IMR-90 (cell line): Measurements from ENCODE around the gene CD300LB. TPM values are rescaled to one million over a fixed set of nuclear protein-coding genes. Genes with fewer than 3 reads are reported as not detected.

Experiments used
- ATAC-seq: fragments of 200-7000 bp; cut with Tn5 transposase; 2 replicates; pipeline ENCODE4 v1.9.1; 2020; ENCODE audit warnings: low read depth, mild to moderate bottlenecking, moderate library complexity
- BruUV-seq: library from RNA; stranded (reverse); fragments of 400-500 nt; replicated peaks from 2 replicates; lab custom pipeline; 2021; lab: Mats Ljungman, UMichigan
- CTCF ChIA-PET: fragments of 300-600 bp; formaldehyde crosslinking; extraction: SDS; loops from one replicate; lab custom pipeline; 2021; ENCODE audit warnings: antibody characterized with exemption; lab: Yijun Ruan, JAX
- POLR2A ChIA-PET: fragments of 300-600 bp; sonication (Branson Sonifier 250); formaldehyde crosslinking; loops from one replicate; lab custom pipeline; 2022; ENCODE audit warnings: antibody characterized with exemption; ENCODE audit not compliant: unreplicated experiment; lab: Charles Lee
- DNase-seq: peaks from one replicate; pipeline ENCODE4 v3.0.0; 2013
- H2AFZ ChIP-seq: replicated peaks from 2 replicates; pipeline ENCODE3; 2013; ENCODE audit warnings: low read length, mild to moderate bottlenecking; ENCODE audit not compliant: poor library complexity
- H2AK5ac ChIP-seq: 2 replicates; pipeline ENCODE4 v1.6.1; 2013; ENCODE audit warnings: low read depth, low read length, inconsistent platforms
- H2AK9ac ChIP-seq: replicated peaks from 2 replicates; pipeline ENCODE3; 2013; ENCODE audit warnings: mild to moderate bottlenecking, low read depth, low read length, moderate library complexity; ENCODE audit not compliant: poor library complexity
- H2BK120ac ChIP-seq: 2 replicates; pipeline ENCODE4 v1.6.1; 2013; ENCODE audit warnings: low read depth, low read length, inconsistent platforms
- H2BK15ac ChIP-seq: 3 replicates; pipeline ENCODE4 v1.6.1; 2013; ENCODE audit warnings: low read depth, low read length, inconsistent platforms
- H2BK20ac ChIP-seq: 2 replicates; pipeline ENCODE4 v1.6.1; 2013; ENCODE audit warnings: low read depth, mild to moderate bottlenecking, inconsistent platforms, low read length, moderate library complexity
- H2BK5ac ChIP-seq: 2 replicates; pipeline ENCODE4 v1.6.1; 2013; ENCODE audit warnings: mild to moderate bottlenecking, low read depth, low read length, inconsistent platforms; ENCODE audit not compliant: poor library complexity, severe bottlenecking
- H3K14ac ChIP-seq: replicated peaks from 2 replicates; pipeline ENCODE4 v1.6.1; 2013; ENCODE audit warnings: low read depth, low read length, inconsistent platforms
- H3K18ac ChIP-seq: 2 replicates; pipeline ENCODE4 v1.6.1; 2013; ENCODE audit warnings: low read depth, low read length, control low read depth
- H3K23ac ChIP-seq: 2 replicates; pipeline ENCODE4 v1.6.1; 2013; ENCODE audit warnings: low read depth, low read length, inconsistent platforms
- H3K27ac ChIP-seq: 2 replicates; pipeline ENCODE4 v1.5.1; 2013; ENCODE audit warnings: mild to moderate bottlenecking, control low read depth, low read length; ENCODE audit not compliant: insufficient read depth
- H3K27me3 ChIP-seq: 2 replicates; pipeline ENCODE4 v1.6.1; 2013; ENCODE audit warnings: low read length; ENCODE audit not compliant: control insufficient read depth, insufficient read depth
- H3K36me3 ChIP-seq: 2 replicates; pipeline ENCODE4 v1.6.1; 2013; ENCODE audit warnings: low read length, mixed read lengths; ENCODE audit not compliant: control insufficient read depth, insufficient read depth
- H3K4ac ChIP-seq: 2 replicates; pipeline ENCODE4 v1.6.1; 2013; ENCODE audit warnings: low read depth, low read length, inconsistent platforms
- H3K4me1 ChIP-seq: 2 replicates; pipeline ENCODE4 v1.6.1; 2013; ENCODE audit warnings: low read length, mixed read lengths; ENCODE audit not compliant: control insufficient read depth, insufficient read depth
- H3K4me2 ChIP-seq: 2 replicates; pipeline ENCODE4 v1.6.1; 2013; ENCODE audit warnings: low read depth, mild to moderate bottlenecking, control low read depth, low read length, moderate library complexity
- H3K4me3 ChIP-seq: 2 replicates; pipeline ENCODE4 v1.5.1; 2013; ENCODE audit warnings: low read depth, mild to moderate bottlenecking, control low read depth, low read length, moderate library complexity; ENCODE audit not compliant: insufficient read depth
- H3K56ac ChIP-seq: 2 replicates; pipeline ENCODE4 v1.6.1; 2013; ENCODE audit warnings: low read length, inconsistent platforms; ENCODE audit not compliant: insufficient read depth; ENCODE audit errors: extremely low read depth
- H3K79me1 ChIP-seq, 2 experiments: 2 replicates each; pipeline ENCODE4 v1.6.1; 2013; ENCODE audit warnings: low read length in 2 of 2, inconsistent platforms in 1 of 2, low read depth in 1 of 2
- H3K9ac ChIP-seq: 2 replicates; pipeline ENCODE4 v1.6.1; 2013; ENCODE audit warnings: low read depth, low read length, control low read depth
- H3K9me1 ChIP-seq: 2 replicates; pipeline ENCODE4 v1.6.1; 2013; ENCODE audit warnings: low read length, inconsistent platforms; ENCODE audit not compliant: insufficient read depth
- H3K9me3 ChIP-seq: 2 replicates; pipeline ENCODE4 v1.6.1; 2013; ENCODE audit warnings: low read length; ENCODE audit not compliant: control insufficient read depth, insufficient read depth
- H4K20me1 ChIP-seq: 2 replicates; pipeline ENCODE4 v1.6.1; 2013; ENCODE audit warnings: low read length, inconsistent platforms; ENCODE audit not compliant: insufficient read depth
- H4K5ac ChIP-seq: 2 replicates; pipeline ENCODE4 v1.6.1; 2013; ENCODE audit warnings: mild to moderate bottlenecking, low read depth, low read length, control low read depth
- H4K8ac ChIP-seq, 2 experiments: 2 replicates each; pipeline ENCODE4 v1.6.1; 2013; ENCODE audit warnings: low read depth in 2 of 2, low read length in 2 of 2, control low read depth in 1 of 2, inconsistent platforms in 1 of 2
- H4K91ac ChIP-seq: 2 replicates; pipeline ENCODE4 v1.6.1; 2013; ENCODE audit warnings: low read depth, low read length, inconsistent platforms; ENCODE audit not compliant: insufficient read depth
- ELK1 ChIP-seq: fragments of 150-350 bp; IDR thresholded peaks from 2 replicates; pipeline ENCODE4 v1.6.1; 2016; ENCODE audit warnings: low read depth, mild to moderate bottlenecking, low read length, moderate library complexity, borderline replicate concordance
- FOS ChIP-seq: fragments of 150-350 bp; IDR thresholded peaks from 2 replicates; pipeline ENCODE4 v1.6.1; 2016; ENCODE audit warnings: low read depth, low read length
- MAFK ChIP-seq: IDR thresholded peaks from 2 replicates; pipeline ENCODE4 v1.6.1; 2012; ENCODE audit warnings: low read depth, low read length, improper control_type of control experiment
- RAD21 ChIP-seq: IDR thresholded peaks from 2 replicates; pipeline ENCODE4 v1.6.1; 2012; ENCODE audit warnings: low read length, improper control_type of control experiment
- RFX5 ChIP-seq: IDR thresholded peaks from 2 replicates; pipeline ENCODE4 v1.8.0; 2012; ENCODE audit warnings: low read depth, mild to moderate bottlenecking, low read length, moderate library complexity
- SMC3 ChIP-seq: fragments of 150-350 bp; IDR thresholded peaks from 2 replicates; pipeline ENCODE4 v1.6.1; 2016; ENCODE audit warnings: low read depth, mild to moderate bottlenecking, antibody characterized with exemption, low read length, moderate library complexity
- USF2 ChIP-seq: fragments of 150-350 bp; IDR thresholded peaks from 2 replicates; pipeline ENCODE4 v1.6.1; 2017; ENCODE audit warnings: mild to moderate bottlenecking, antibody characterized with exemption, low read length, low read depth
- WGBS, 2 experiments: methylation state at CpG; one replicate each; pipeline versions ENCODE4 v1.1.5 to v1.1.7; 2013; ENCODE audit warnings: missing lambda C conversion rate in 2 of 2; ENCODE audit not compliant: insufficient read length in 1 of 2; ENCODE audit errors: extremely low coverage in 2 of 2; 5-methylcytosine and 5-hydroxymethylcytosine counted together
- dilution Hi-C: fragments of 300-500 bp; cut with HindIII; formaldehyde crosslinking; loops from one replicate; pipeline ENCODE4 v1.14.3; 2018; ENCODE audit warnings: low sequenced_read_pairs; ENCODE audit not compliant: unreplicated experiment
- in situ Hi-C: fragments of 300-500 bp; cut with MboI; formaldehyde crosslinking; loops from 3 replicates; pipeline ENCODE4 v1.14.3; 2019; ENCODE audit warnings: low sequenced_read_pairs, inconsistent platforms, mixed read lengths
- intact Hi-C: fragments of 100-400 bp; cut with micrococcal nuclease; formaldehyde crosslinking; loops from 2 replicates; pipeline ENCODE4 v1.10.0; 2022
- polyA plus RNA-seq, 3 experiments: library from polyadenylated mRNA; depleted of rRNA; stranded (reverse); fragments of >200 nt; gene quantifications; 2 replicates each; pipeline ENCODE4 v1.2.3, GENCODE V29; 2012; ENCODE audit warnings: low replicate concordance in 1 of 3
- total RNA-seq: library from RNA; depleted of rRNA; stranded (reverse); fragments of >200 nt; gene quantifications from 2 replicates; pipeline ENCODE4 v1.2.3, GENCODE V29; 2012

Gene CD300LB
- total and polyA plus RNA-seq, 2 of the 4 experiments (the other 2 are of a cell fraction): not detected

GRCh38 chr17:74552037-74552436 is 20.8 kb upstream of the CD300LB start:
- Histone ChIP-seq H3K14ac (no peak overlapping the region), H3K4me1 (no peaks in the 10 kb centered on the region), H3K56ac (no peak overlapping the region), H2AK9ac (no peak overlapping the region), H3K27me3 (no peaks in the 10 kb centered on the region), H3K36me3 (no peaks in the 10 kb centered on the region), H4K5ac (no peak overlapping the region), H3K4ac (no peak overlapping the region), H2BK120ac (no peak overlapping the region), H3K9me1 (no peaks in the 10 kb centered on the region), H2BK5ac (no peak overlapping the region), H2BK15ac (no peak overlapping the region), H2AFZ (peak overlapping the region; percentile 6), H3K23ac (no peak overlapping the region), H4K91ac (no peak overlapping the region), H3K79me1 (no peaks in the 10 kb centered on the region), H3K4me3 (no peak overlapping the region), H3K9me3 (peaks cover 17% of the 10 kb centered on the region), H4K8ac (no peak overlapping the region), H3K27ac (no peak overlapping the region), H3K4me2 (no peak overlapping the region), H2AK5ac (no peak overlapping the region), H3K9ac (no peak overlapping the region), H4K20me1 (no peaks in the 10 kb centered on the region), H3K18ac (no peak overlapping the region), H2BK20ac (no peak overlapping the region)
- ATAC-seq (no peak), DNase-seq (no peak)
- POLR2A ChIA-PET: no interaction called here
- TF ChIP-seq SMC3 (no peak), RAD21 (no peak), USF2 (no peak), FOS (no peak), ELK1 (no peak), RFX5 (no peak), MAFK (no peak)
- CTCF ChIA-PET: no interaction called here
- 0% methylated on average over 1 of the region's 7 CpGs; no CpG with 5 or more reads in 1 of the 2 experiments for WGBS, 2 experiments
- BruUV-seq: no TSS peak
- intact Hi-C loops (no loop called here), dilution Hi-C loops (no loop called here), in situ Hi-C loops (no loop called here)
